ENCODE data around the gene RNF182.

The RNF182 gene

DNA sequence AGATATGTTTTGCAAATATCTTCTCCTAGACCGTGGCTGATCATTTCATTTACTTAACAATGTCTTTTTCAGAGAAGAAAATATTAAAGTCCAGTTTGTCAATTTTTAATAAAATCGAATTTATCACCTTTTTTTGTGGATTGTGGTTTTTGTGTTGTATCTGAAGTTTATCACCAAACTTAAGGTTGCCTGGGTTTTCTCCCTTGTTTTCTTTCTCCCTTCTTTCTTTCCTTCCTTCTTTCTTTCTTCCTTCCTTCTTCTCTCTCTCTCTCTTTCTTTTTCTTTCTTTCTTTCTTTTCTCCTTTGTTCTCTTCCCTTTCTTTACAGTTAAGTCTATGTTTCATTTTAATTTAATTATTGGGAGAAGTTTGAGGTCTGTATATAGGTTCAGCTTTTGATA is 68.7 kb downstream of the RNF182 start:
- Histone ChIP-seq H3K4me3 (replicated peaks; ENCODE audit: insufficient read depth, low read length) (no peak overlapping the region), H3K27me3 (ENCODE audit: insufficient read depth, poor library complexity, severe bottlenecking) (no peaks in the 10 kb centered on the region), H3K27ac (replicated peaks) (no peak overlapping the region)
- TF ChIP-seq SPI1 (IDR thresholded peaks at IDR 0.05; ENCODE audit: borderline replicate concordance, low read depth) (no peak), GABPA (IDR thresholded peaks at IDR 0.05; ENCODE audit: low read depth) (no peak), POLR2AphosphoS5 (IDR thresholded peaks at IDR 0.05; ENCODE audit: low read depth) (no peak)
- DNase-seq (ENCODE audit: low read depth in 1 of 2, low spot score in 1 of 2), result no peak

DNA sequence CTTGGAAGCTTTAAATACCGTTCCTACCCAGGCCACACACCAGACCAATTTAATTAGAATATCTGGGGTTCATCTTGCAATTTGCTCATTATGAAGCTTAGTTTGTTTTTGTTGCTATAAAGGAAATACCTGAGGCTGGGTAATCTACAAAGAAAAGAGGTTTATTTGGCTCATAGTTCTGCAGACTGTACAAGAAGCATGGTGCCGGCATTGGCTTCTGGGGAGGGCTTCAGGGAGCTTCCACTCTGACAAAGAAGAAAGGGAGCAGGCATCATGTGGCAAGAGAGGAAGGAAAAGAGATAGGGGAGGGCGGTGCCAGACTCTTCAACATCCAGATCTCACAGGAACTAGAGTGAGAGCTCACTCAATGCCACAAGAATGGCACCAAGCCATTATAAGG is 73.6 kb downstream of the RNF182 start:
- H3K27me3 ChIP-seq (ENCODE audit: insufficient read depth, poor library complexity, severe bottlenecking), result no peaks in the 10 kb centered on the region
- DNase-seq (ENCODE audit: low read depth in 1 of 2, low spot score in 1 of 2), result no peak
- no peak for TF ChIP-seq SPI1 (IDR thresholded peaks at IDR 0.05; ENCODE audit: borderline replicate concordance, low read depth)
- TF ChIP-seq POLR2AphosphoS5 (IDR thresholded peaks at IDR 0.05; ENCODE audit: low read depth), result no peak
- TF ChIP-seq, protein P1, sequence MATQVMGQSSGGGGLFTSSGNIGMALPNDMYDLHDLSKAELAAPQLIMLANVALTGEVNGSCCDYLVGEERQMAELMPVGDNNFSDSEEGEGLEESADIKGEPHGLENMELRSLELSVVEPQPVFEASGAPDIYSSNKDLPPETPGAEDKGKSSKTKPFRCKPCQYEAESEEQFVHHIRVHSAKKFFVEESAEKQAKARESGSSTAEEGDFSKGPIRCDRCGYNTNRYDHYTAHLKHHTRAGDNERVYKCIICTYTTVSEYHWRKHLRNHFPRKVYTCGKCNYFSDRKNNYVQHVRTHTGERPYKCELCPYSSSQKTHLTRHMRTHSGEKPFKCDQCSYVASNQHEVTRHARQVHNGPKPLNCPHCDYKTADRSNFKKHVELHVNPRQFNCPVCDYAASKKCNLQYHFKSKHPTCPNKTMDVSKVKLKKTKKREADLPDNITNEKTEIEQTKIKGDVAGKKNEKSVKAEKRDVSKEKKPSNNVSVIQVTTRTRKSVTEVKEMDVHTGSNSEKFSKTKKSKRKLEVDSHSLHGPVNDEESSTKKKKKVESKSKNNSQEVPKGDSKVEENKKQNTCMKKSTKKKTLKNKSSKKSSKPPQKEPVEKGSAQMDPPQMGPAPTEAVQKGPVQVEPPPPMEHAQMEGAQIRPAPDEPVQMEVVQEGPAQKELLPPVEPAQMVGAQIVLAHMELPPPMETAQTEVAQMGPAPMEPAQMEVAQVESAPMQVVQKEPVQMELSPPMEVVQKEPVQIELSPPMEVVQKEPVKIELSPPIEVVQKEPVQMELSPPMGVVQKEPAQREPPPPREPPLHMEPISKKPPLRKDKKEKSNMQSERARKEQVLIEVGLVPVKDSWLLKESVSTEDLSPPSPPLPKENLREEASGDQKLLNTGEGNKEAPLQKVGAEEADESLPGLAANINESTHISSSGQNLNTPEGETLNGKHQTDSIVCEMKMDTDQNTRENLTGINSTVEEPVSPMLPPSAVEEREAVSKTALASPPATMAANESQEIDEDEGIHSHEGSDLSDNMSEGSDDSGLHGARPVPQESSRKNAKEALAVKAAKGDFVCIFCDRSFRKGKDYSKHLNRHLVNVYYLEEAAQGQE (IDR thresholded peaks at IDR 0.05; ENCODE audit: insufficient replicate concordance, low read depth), result no peak
- TF ChIP-seq, protein P2, sequence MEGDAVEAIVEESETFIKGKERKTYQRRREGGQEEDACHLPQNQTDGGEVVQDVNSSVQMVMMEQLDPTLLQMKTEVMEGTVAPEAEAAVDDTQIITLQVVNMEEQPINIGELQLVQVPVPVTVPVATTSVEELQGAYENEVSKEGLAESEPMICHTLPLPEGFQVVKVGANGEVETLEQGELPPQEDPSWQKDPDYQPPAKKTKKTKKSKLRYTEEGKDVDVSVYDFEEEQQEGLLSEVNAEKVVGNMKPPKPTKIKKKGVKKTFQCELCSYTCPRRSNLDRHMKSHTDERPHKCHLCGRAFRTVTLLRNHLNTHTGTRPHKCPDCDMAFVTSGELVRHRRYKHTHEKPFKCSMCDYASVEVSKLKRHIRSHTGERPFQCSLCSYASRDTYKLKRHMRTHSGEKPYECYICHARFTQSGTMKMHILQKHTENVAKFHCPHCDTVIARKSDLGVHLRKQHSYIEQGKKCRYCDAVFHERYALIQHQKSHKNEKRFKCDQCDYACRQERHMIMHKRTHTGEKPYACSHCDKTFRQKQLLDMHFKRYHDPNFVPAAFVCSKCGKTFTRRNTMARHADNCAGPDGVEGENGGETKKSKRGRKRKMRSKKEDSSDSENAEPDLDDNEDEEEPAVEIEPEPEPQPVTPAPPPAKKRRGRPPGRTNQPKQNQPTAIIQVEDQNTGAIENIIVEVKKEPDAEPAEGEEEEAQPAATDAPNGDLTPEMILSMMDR (IDR thresholded peaks at IDR 0.05; ENCODE audit: insufficient read depth, low read length), result no peak
- TF ChIP-seq GABPA (IDR thresholded peaks at IDR 0.05; ENCODE audit: low read depth), result no peak
- no peak overlapping the region for H3K27ac ChIP-seq (replicated peaks)
- no peak overlapping the region for H3K4me3 ChIP-seq (replicated peaks; ENCODE audit: insufficient read depth, low read length)

DNA sequence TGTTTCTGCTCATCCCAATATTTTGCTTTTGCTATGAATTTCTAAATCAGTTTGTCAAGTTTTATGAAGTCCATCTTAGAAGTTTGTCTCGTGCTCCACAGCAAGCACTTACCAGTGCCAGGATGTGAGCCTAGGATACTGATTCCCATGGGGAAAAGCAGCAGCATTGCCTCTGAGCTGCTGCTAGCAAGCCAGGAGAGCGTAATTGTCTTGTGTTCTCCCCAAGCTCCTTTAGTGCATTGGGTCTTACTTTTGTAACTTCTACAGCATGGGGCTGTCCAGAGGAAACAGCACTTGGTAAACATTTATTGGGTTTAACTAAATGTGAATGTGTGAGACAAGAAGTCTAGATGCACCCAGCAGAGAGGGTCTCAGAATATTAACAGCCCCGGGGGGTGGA is 76.1 kb downstream of the RNF182 start:
- no peaks in the 10 kb centered on the region for H3K27me3 ChIP-seq (ENCODE audit: insufficient read depth, poor library complexity, severe bottlenecking)

More for the DNA sequence above, 76.1 kb downstream of the RNF182 start:
- TF ChIP-seq POLR2AphosphoS5 (IDR thresholded peaks at IDR 0.05; ENCODE audit: low read depth) (no peak), SPI1 (IDR thresholded peaks at IDR 0.05; ENCODE audit: borderline replicate concordance, low read depth) (no peak), GABPA (IDR thresholded peaks at IDR 0.05; ENCODE audit: low read depth) (no peak)
- TF ChIP-seq, protein P2 (IDR thresholded peaks at IDR 0.05; ENCODE audit: insufficient read depth, low read length), result no peak
- TF ChIP-seq, protein P1 (IDR thresholded peaks at IDR 0.05; ENCODE audit: insufficient replicate concordance, low read depth), result no peak
- DNase-seq (ENCODE audit: low read depth in 1 of 2, low spot score in 1 of 2), result no peak
- Histone ChIP-seq H3K4me3 (replicated peaks; ENCODE audit: insufficient read depth, low read length) (no peak overlapping the region), H3K27ac (replicated peaks) (no peak overlapping the region)
